HTERT RPE-1 (cell line): ENCODE results near the gene CDC40.

Experiments
- in situ Hi-C: fragments of 300-500 bp; cut with MboI; formaldehyde crosslinking; loops from 4 replicates; pipeline ENCODE4 v1.14.3; 2020; ENCODE audit warnings: low sequenced_read_pairs

CDC40 gene

GRCh38 chr6:110180228-110181008 is at the start of gene CDC40:
Gene CDC40 (plus strand): TSS chr6:110180427. CDS start chr6:110180445, 18 bp downstream.
- in situ Hi-C loops: no loop called here

- in situ Hi-C loops: no loop called here
Measured at GRCh38 chr6:110137924-110138887, 42.0 kb upstream of the CDC40 start.

- in situ Hi-C loops: no loop called here
Measured at GRCh38 chr6:110139052-110139451, 41.2 kb upstream of the CDC40 start.

- in situ Hi-C loops: no loop called here
Measured at GRCh38 chr6:110140650-110141049, 39.6 kb upstream of the CDC40 start.

- in situ Hi-C loops: no loop called here
Measured at GRCh38 chr6:110147870-110148269, 32.4 kb upstream of the CDC40 start.

GRCh38 chr6:110158479-110158878 is 21.7 kb upstream of the CDC40 start:
- in situ Hi-C loops: no loop called here

- in situ Hi-C loops: no loop called here
Measured at GRCh38 chr6:110170081-110170480, 10.1 kb upstream of the CDC40 start.

- in situ Hi-C loops: no loop called here
Measured at GRCh38 chr6:110173506-110174132, 6.6 kb upstream of the CDC40 start.

- in situ Hi-C loops: no loop called here
Measured at GRCh38 chr6:110178626-110179405, 1.4 kb upstream of the CDC40 start.

- in situ Hi-C loops: no loop called here
Measured at GRCh38 chr6:110179406-110180227, 610 bp upstream of the CDC40 start, which contains the start of gene WASF1. Gene WASF1 (minus strand): TSS chr6:110179670. CDS start chr6:110127601, 52,069 bp downstream.

GRCh38 chr6:110181131-110182030 is 1.2 kb downstream of the CDC40 start:
- in situ Hi-C loops: no loop called here

GRCh38 chr6:110183292-110183885 is 3.2 kb downstream of the CDC40 start:
- in situ Hi-C loops: no loop called here

GRCh38 chr6:110185879-110186278 is 5.7 kb downstream of the CDC40 start:
- in situ Hi-C loops: no loop called here

- in situ Hi-C loops: no loop called here
Measured at GRCh38 chr6:110188791-110189190, 8.6 kb downstream of the CDC40 start.

GRCh38 chr6:110190726-110191125 is 10.5 kb downstream of the CDC40 start:
- in situ Hi-C loops: no loop called here

GRCh38 chr6:110191477-110191876 is 11.2 kb downstream of the CDC40 start:
- in situ Hi-C loops: no loop called here

- in situ Hi-C loops: no loop called here
Measured at GRCh38 chr6:110195639-110196038, 15.4 kb downstream of the CDC40 start.

GRCh38 chr6:110196874-110197273 is 16.6 kb downstream of the CDC40 start:
- in situ Hi-C loops: no loop called here
